Loucy (cell line): ENCODE measurements around the gene PHLDB1.
A peak's percentile ranks its signal among the peaks of the same experiment; 100 is the strongest.
"Not testable (repeated sequence)": the region's sequence is repeated elsewhere in the genome, so short reads cannot be mapped to it uniquely, and the experiment has no call there.

Experiments used
- H2AFZ ChIP-seq: fragments of 200-600 bp; sonication (generic); 2 replicates; pipeline ENCODE4 v1.6.0; 2016; ENCODE audit warnings: antibody characterized with exemption, mild to moderate bottlenecking, low read length, moderate library complexity
- H3F3A ChIP-seq: fragments of 200-600 bp; 2 replicates; pipeline ENCODE4 v1.6.0; 2016; ENCODE audit warnings: antibody characterized with exemption, low read depth, mild to moderate bottlenecking
- H3K27me3 ChIP-seq: fragments of 200-600 bp; sonication (generic); 2 replicates; pipeline ENCODE4 v1.6.1; 2014; ENCODE audit warnings: low read length, mild to moderate bottlenecking; ENCODE audit not compliant: insufficient read depth, poor library complexity, severe bottlenecking
- H3K36me3 ChIP-seq: fragments of 200-600 bp; sonication (generic); 2 replicates; pipeline ENCODE4 v1.6.1; 2016; ENCODE audit warnings: low read length; ENCODE audit not compliant: insufficient read depth
- H3K4me1 ChIP-seq: fragments of 200-600 bp; sonication (generic); 2 replicates; pipeline ENCODE4 v1.5.1; 2014; ENCODE audit warnings: low read length, mild to moderate bottlenecking; ENCODE audit not compliant: insufficient read depth, poor library complexity, severe bottlenecking
- H3K4me2 ChIP-seq: fragments of 200-600 bp; sonication (generic); 2 replicates; pipeline ENCODE4 v1.6.0; 2014; ENCODE audit warnings: antibody characterized with exemption, low read length, low read depth, mild to moderate bottlenecking; ENCODE audit not compliant: poor library complexity, severe bottlenecking
- H3K4me3 ChIP-seq: fragments of 200-600 bp; sonication (generic); 2 replicates; pipeline ENCODE4 v1.5.1; 2014; ENCODE audit warnings: low read length, mild to moderate bottlenecking, mixed read lengths; ENCODE audit not compliant: poor library complexity, severe bottlenecking
- H3K79me2 ChIP-seq: fragments of 200-600 bp; sonication (generic); 2 replicates; pipeline ENCODE4 v1.6.1; 2014; ENCODE audit warnings: low read length; ENCODE audit not compliant: insufficient read depth
- H3K9ac ChIP-seq: fragments of 200-600 bp; sonication (generic); 2 replicates; pipeline ENCODE4 v1.6.0; 2014; ENCODE audit warnings: mild to moderate bottlenecking, low read depth, low read length, moderate library complexity; ENCODE audit not compliant: poor library complexity, severe bottlenecking
- H3K9me2 ChIP-seq: fragments of 200-600 bp; sonication (generic); replicated peaks from 2 replicates; pipeline ENCODE4 v1.6.1; 2016; ENCODE audit warnings: low read depth, low read length, mixed read lengths
- H3K9me3 ChIP-seq: fragments of 200-600 bp; sonication (generic); 2 replicates; pipeline ENCODE4 v1.6.1; 2014; ENCODE audit warnings: mild to moderate bottlenecking, antibody characterized with exemption, low read length, low read depth; ENCODE audit not compliant: insufficient read depth
- H4K20me1 ChIP-seq: fragments of 200-600 bp; sonication (generic); 2 replicates; pipeline ENCODE4 v1.6.0; 2014; ENCODE audit warnings: antibody characterized with exemption, low read length, mild to moderate bottlenecking; ENCODE audit not compliant: insufficient read depth, poor library complexity, severe bottlenecking
- CTCF ChIP-seq: fragments of 200-600 bp; sonication (generic); conservative IDR thresholded peaks from 2 replicates; pipeline ENCODE4 v1.5.1; 2014; ENCODE audit warnings: mild to moderate bottlenecking, antibody characterized with exemption, low read length
- EZH2phosphoT487 ChIP-seq: fragments of 200-600 bp; IDR thresholded peaks from 2 replicates; pipeline ENCODE4 v1.6.1; 2018; ENCODE audit warnings: antibody characterized with exemption, mild to moderate bottlenecking, moderate library complexity, borderline replicate concordance

Gene PHLDB1

GRCh38 chr11:118594984-118595383 lies 12.4 kb upstream of the PHLDB1 start:
- not testable (repeated sequence) for H3K9ac ChIP-seq, H3K9me2 ChIP-seq, H3K79me2 ChIP-seq, H2AFZ ChIP-seq, H3K4me3 ChIP-seq, H3F3A ChIP-seq, H3K4me1 ChIP-seq, H3K9me3 ChIP-seq, H4K20me1 ChIP-seq, H3K4me2 ChIP-seq, H3K27me3 ChIP-seq
- TF ChIP-seq CTCF: peak; percentile 58
- peaks cover 82% of the 10 kb centered on the region; the same call in 1 of the 2 replicates for H3K36me3 ChIP-seq

DNA sequence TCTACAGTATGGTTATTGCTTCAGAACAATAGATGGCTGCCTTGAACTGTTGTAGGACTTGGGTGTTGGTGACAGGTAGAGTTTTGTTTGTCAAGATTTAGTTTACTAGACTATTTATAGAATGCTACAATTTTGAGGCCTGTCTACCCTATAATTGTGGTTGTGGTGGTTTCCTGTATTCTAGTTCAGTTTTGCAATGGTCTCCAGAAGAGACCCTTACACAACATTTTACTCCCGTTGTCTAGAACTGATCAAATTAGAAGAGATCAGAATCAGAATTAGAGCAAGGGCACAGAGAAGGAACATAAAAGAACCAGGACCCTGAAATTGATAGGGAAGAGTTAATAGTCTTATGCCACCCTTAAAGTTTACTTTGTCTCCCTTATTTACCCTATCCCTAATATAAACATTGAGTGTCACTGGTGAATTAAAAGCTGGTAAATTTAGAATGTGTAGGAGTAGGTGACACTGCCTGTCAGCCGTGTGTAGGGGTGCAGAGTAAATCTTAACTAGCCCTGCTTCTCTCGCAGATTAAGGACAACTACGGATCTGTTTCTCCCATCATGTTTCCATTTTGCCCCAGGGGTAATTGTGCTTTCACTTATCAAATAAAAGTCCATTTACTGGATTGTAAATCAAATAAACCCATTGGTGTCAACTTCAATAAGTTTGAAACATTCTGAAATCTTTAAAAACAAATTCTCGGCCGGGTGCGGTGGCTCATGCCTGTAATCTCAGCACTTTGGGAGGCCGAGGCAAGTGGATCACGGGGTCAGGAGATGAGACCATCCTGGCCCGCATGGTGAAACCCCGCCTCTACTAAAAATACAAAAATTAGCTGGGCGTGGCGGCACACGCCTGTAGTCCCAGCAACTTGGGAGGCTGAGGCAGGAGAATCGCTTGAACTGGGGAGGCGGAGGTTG lies 10.9 kb upstream of the PHLDB1 start:
- Histone ChIP-seq H3F3A (no peaks in the 10 kb centered on the region), H4K20me1 (no peaks in the 10 kb centered on the region), H3K4me3 (no peak overlapping the region), H3K4me2 (peak overlapping the region; percentile 17), H3K9me2 (no peaks in the 10 kb centered on the region), H3K9ac (no peak overlapping the region), H2AFZ (no peak overlapping the region), H3K9me3 (no peaks in the 10 kb centered on the region), H3K79me2 (no peaks in the 10 kb centered on the region), H3K36me3 (peaks cover 78% of the 10 kb centered on the region; the same call in 1 of the 2 replicates), H3K27me3 (no peaks in the 10 kb centered on the region), H3K4me1 (peaks cover 9% of the 10 kb centered on the region)
- no peak for TF ChIP-seq EZH2phosphoT487
- TF ChIP-seq CTCF: no peak

DNA sequence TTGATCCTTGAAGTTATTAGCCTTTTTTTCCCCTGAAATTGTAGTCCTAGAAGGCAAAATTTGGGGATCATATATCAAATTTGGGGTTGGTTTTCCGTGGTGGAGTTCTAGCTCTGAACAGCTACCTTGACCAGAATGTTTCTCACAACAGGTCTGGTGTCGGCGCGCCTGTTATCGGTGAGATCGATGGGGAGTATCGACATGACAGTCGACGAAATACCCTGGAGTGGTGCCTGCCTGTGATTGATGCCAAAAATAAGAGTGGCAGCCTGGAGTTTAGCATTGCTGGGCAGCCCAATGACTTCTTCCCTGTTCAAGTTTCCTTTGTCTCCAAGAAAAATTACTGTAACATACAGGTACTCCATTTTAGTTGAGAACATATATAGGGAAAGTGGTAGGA lies 9.9 kb upstream of the PHLDB1 start:
- peaks cover 79% of the 10 kb centered on the region; the same call in 1 of the 2 replicates for H3K36me3 ChIP-seq
- H3K9me2 ChIP-seq: no peaks in the 10 kb centered on the region
- no peaks in the 10 kb centered on the region for H3K79me2 ChIP-seq
- no peak overlapping the region for H2AFZ ChIP-seq
- H3K9me3 ChIP-seq: no peaks in the 10 kb centered on the region
- TF ChIP-seq EZH2phosphoT487: no peak
- no peak for TF ChIP-seq CTCF
- no peak overlapping the region for H3K4me3 ChIP-seq
- no peaks in the 10 kb centered on the region for H3F3A ChIP-seq
- no peaks in the 10 kb centered on the region for H3K27me3 ChIP-seq
- H4K20me1 ChIP-seq: no peaks in the 10 kb centered on the region
- H3K9ac ChIP-seq: no peak overlapping the region
- no peak overlapping the region for H3K4me2 ChIP-seq
- H3K4me1 ChIP-seq: peaks cover 9% of the 10 kb centered on the region
